Thoracic aorta (tissue), 2 donors: ENCODE results near the gene PRPSAP1. TPM values are rescaled to one million over a fixed set of nuclear protein-coding genes. Genes with fewer than 3 reads are reported as not detected.
"Not testable (repeated sequence)": the region's sequence is repeated elsewhere in the genome, so short reads cannot be mapped to it uniquely, and the experiment has no call there.

ENCODE experiments used
- ATAC-seq: fragments of 150-250 bp; one replicate; pipeline ENCODE4 v1.8.0; 2017; ENCODE audit warnings: low read depth; ENCODE audit not compliant: insufficient number of reproducible peaks, low FRiP score
- DNase-seq: peaks from one replicate; pipeline ENCODE4 v3.0.0-alpha.2; 2020; ENCODE audit warnings: low spot score
- H3K27ac ChIP-seq, 2 donors: fragments of 200-600 bp; sonication (generic); 1 replicate in 1 of 2; 2 replicates in 1 of 2; pipeline ENCODE4 v1.5.1; 2016; ENCODE audit warnings: mild to moderate bottlenecking in 2 of 2, moderate library complexity in 2 of 2
- H3K27me3 ChIP-seq: fragments of 200-600 bp; sonication (generic); replicated peaks from 2 replicates; pipeline ENCODE4 v1.6.0; 2016; ENCODE audit warnings: mild to moderate bottlenecking; ENCODE audit not compliant: insufficient read depth
- H3K36me3 ChIP-seq: fragments of 200-600 bp; sonication (generic); one replicate; pipeline ENCODE4 v1.5.1; 2016
- H3K4me1 ChIP-seq, 2 donors: fragments of 200-600 bp; sonication (generic); 1 replicate in 1 of 2; 2 replicates in 1 of 2; pipeline versions ENCODE4 v1.5.1 to v1.6.0; 2016; ENCODE audit warnings: low read depth in 2 of 2, mild to moderate bottlenecking in 1 of 2; ENCODE audit not compliant: control insufficient read depth in 1 of 2
- H3K4me3 ChIP-seq: fragments of 200-600 bp; sonication (generic); 2 replicates; pipeline ENCODE4 v1.5.1; 2016; ENCODE audit warnings: mild to moderate bottlenecking
- H3K9me3 ChIP-seq: fragments of 200-600 bp; sonication (generic); 2 replicates; pipeline ENCODE4 v1.5.1; 2016
- total RNA-seq, 2 donors: library from RNA; depleted of rRNA; stranded (reverse); fragments of >200 nt; gene quantifications; one replicate each; pipeline versions ENCODE4 v1.1.0 to v1.2.3, GENCODE V29; 2016
- TF ChIP-seq, protein P1 (sequence below): fragments of 200-600 bp; sonication (generic); IDR thresholded peaks from one replicate; pipeline ENCODE4 v1.5.1; 2019; ENCODE audit warnings: antibody characterized with exemption

The PRPSAP1 gene
- total RNA-seq, 2 donors from 2014 or later = 57.8 to 83.9 TPM

DNA sequence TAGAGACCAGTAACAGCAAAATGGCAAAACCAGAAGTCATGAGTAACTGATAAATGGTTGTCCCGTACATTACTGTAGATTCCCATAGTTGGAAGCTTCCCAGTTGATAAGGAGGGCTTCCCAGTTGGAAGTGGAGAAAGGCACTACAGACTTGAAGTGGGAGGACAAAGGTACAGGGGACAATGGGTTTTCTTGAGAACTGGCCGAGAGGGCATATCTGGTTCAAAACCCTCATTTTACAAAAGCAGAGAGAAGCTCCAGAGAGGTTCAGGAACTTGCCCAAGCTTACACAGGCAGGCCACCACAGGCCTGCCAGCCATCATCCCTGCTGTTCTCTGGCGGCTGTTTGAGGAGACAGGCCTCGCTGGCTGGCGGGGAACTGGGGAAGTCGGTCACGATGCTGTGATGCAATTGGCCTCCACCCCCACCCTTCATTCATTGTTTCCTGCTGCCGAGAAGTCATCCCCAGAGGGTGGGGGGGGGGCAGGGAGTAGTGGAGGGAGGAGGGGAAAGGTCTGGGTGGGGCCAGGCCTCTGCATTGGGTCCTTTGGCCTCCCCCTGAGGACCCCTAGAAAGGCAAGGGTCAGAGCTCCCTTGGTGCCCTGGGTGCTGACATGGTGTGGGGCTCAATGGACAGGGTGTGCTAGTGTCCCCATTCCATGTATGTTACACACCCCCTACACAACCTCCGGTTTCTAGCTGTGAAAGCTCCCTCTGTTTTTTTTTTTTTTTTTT, 85.5 kb downstream of the PRPSAP1 start:
- Histone ChIP-seq H3K27me3 (no peaks in the 10 kb centered on the region), H3K27ac (peak overlapping the region in 1 of 2 donors; percentile 18), H3K36me3 (peaks cover 4% of the 10 kb centered on the region), H3K4me1 (peaks cover 42 to 61% of the 10 kb centered on the region in 2 donors), H3K4me3 (peak overlapping the region; percentile 26), H3K9me3 (no peaks in the 10 kb centered on the region)
- ATAC-seq = no peak
- TF ChIP-seq, protein P1, sequence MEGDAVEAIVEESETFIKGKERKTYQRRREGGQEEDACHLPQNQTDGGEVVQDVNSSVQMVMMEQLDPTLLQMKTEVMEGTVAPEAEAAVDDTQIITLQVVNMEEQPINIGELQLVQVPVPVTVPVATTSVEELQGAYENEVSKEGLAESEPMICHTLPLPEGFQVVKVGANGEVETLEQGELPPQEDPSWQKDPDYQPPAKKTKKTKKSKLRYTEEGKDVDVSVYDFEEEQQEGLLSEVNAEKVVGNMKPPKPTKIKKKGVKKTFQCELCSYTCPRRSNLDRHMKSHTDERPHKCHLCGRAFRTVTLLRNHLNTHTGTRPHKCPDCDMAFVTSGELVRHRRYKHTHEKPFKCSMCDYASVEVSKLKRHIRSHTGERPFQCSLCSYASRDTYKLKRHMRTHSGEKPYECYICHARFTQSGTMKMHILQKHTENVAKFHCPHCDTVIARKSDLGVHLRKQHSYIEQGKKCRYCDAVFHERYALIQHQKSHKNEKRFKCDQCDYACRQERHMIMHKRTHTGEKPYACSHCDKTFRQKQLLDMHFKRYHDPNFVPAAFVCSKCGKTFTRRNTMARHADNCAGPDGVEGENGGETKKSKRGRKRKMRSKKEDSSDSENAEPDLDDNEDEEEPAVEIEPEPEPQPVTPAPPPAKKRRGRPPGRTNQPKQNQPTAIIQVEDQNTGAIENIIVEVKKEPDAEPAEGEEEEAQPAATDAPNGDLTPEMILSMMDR = no peak
- DNase-seq = no peak

DNA sequence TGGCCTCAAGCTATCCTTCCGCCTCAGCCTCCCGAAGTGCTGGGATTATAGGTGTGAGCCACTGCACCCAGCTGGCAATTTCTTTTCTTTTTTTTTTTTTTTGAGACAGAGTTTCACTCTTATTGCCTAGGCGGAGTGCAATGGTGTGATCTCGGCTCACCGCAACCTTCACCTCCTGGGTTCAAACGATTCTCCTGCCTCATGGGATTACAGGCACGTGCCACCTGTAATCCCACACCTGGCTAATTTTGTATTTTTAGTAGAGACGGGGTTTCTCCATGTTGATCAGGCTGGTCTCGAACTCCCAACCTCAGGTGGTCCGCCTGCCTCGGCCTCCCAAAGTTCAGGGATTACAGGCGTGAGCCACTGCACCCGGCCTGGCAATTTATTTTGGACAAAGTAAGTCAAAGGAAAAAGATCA, 86.1 kb downstream of the PRPSAP1 start:
- H3K4me3 ChIP-seq = peak overlapping the region; percentile 5
- ATAC-seq, DNase-seq, H3K36me3 ChIP-seq, H3K27me3 ChIP-seq, H3K9me3 ChIP-seq: not testable (repeated sequence)
- H3K4me1 ChIP-seq = peaks cover 42 to 61% of the 10 kb centered on the region in 2 donors
- H3K27ac ChIP-seq = peak overlapping the region in 1 of 2 donors; percentile 18

DNA sequence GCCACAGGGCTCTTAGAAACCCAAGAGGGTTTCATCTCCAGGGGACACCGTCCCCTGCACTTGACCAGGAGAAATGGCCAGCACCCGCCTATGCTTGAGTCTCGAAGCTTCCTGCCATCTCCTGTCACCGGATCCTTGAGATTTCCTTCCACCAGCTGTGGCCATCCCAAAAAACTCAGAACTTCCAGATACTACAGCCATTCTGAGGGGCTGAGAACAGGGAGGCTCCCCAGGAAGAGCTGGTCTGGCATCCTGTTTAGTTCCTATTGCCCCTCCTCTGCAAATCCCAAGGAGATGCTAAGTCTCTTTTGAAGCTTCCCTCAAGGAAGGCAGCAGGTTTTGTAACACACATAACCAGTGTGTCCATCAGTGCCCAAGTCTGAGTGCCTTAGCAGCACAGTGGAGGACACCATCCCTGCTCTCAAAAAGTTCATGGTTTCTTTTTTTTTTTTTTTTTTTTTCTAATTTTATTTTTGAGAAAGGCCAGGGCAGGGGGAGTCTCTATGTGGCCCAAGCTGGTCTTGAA, 86.6 kb downstream of the PRPSAP1 start:
- Histone ChIP-seq H3K27me3 (no peaks in the 10 kb centered on the region), H3K27ac (peak overlapping the region in 1 of 2 donors; percentile 91), H3K4me1 (peaks cover 38 to 56% of the 10 kb centered on the region in 2 donors), H3K9me3 (no peaks in the 10 kb centered on the region), H3K4me3 (peak overlapping the region; percentile 97), H3K36me3 (peaks cover 4% of the 10 kb centered on the region)
- DNase-seq (no peak), ATAC-seq (no peak)
- TF ChIP-seq, protein P1 = no peak

DNA sequence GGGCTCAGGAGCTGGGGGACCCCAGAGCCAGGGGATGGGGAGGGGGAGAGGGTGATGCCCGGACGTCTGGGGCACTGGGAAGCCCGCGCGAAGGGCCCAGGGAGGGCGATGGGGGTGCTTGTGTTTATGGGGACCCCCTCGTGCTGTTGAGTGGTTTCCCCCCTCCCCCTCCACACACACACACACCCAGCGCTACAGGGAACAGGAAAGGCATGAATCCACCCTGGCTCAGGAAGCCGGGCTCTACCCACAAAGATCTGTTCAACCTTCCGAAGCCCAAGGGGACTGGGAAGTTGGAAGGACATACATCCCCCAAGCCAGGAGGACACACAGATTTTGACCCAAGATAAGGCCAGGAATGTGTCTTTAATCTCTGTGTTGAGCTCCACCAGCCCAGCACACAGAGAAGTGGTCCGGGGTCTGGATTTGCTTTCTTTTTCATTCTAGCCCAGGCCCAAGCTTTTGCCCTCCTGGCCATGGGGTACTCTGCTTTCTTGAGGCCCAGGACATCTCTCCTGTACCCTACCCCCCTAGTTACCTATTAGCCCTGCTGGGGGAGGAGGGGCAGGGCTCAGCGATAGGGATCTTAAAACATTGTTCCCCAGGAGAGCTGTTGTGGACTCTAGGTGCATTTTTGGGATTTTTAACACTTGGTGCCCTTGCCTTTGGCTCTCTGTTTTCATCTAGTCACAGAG, 87.3 kb downstream of the PRPSAP1 start:
- H3K9me3 ChIP-seq = no peaks in the 10 kb centered on the region
- H3K36me3 ChIP-seq = peaks cover 4% of the 10 kb centered on the region
- TF ChIP-seq, protein P1 = no peak
- no peaks in the 10 kb centered on the region for H3K27me3 ChIP-seq
- DNase-seq (no peak), ATAC-seq (no peak)
- peak overlapping the region; percentile 97 for H3K4me3 ChIP-seq
- peak overlapping the region; percentile 89 to 91 for H3K27ac ChIP-seq
- H3K4me1 ChIP-seq = peaks cover 30 to 49% of the 10 kb centered on the region in 2 donors

DNA sequence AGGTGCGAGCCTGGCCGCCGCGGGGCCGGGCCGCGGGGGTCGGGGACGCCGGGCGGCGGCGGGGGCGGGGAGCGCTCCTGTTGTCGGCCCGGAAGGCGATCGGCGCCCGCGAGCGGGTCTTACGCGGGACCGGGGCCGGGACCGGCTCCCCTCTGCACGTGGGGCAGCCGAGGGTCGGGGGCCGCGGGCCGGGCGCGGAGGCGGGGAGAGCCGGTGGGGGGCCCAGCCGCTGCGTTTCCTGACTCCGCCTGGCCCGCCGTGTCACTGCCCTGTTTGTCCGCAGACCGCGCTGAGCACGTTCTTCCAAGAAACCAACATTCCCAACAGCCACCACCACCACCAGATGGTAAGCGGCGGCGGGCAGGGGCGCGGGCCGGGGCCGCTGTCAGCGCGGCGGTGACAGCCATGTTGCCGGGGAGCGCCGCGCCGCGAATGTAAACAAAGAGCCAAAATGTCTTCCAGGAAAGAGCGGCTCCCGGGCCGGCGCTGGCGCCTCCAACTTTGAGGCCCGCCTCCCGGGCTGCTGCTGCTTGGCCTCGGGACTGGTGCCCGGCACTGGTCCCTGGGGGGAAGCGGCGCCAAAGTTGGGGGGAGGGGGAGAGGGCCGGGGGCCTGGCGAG, 88.0 kb downstream of the PRPSAP1 start:
- H3K36me3 ChIP-seq = peaks cover 4% of the 10 kb centered on the region
- no peaks in the 10 kb centered on the region for H3K9me3 ChIP-seq
- H3K27ac ChIP-seq = peak overlapping the region; percentile 89 to 91
- TF ChIP-seq, protein P1 = no peak
- peaks cover 30 to 49% of the 10 kb centered on the region in 2 donors for H3K4me1 ChIP-seq
- no peaks in the 10 kb centered on the region for H3K27me3 ChIP-seq
- DNase-seq (no peak), ATAC-seq (no peak)
- peak overlapping the region; percentile 97 for H3K4me3 ChIP-seq
